Right ventricle myocardium superior (tissue), 1 donor: ENCODE data around the gene RCAN3. TPM values are rescaled to one million over a fixed set of nuclear protein-coding genes. Genes with fewer than 3 reads are reported as not detected.
"Not testable (repeated sequence)": the region's sequence is repeated elsewhere in the genome, so short reads cannot be mapped to it uniquely, and the experiment has no call there.

ENCODE experiments used
- ATAC-seq: fragments of 200-7000 bp; cut with Tn5 transposase; one replicate; pipeline ENCODE4 v1.9.1; 2020; ENCODE audit warnings: mild to moderate bottlenecking; ENCODE audit not compliant: poor library complexity
- DNase-seq: peaks from one replicate; pipeline ENCODE4 v3.0.0-alpha.2; 2020
- intact Hi-C: fragments of 100-400 bp; cut with DNase I; formaldehyde crosslinking; loops from one replicate; pipeline ENCODE4 v1.11.2; 2022
- total RNA-seq: library from RNA; stranded (reverse); fragmentation: NEBNext Ultra II Directional; extraction: Animal tissue kit (Norgen Biotek cat#: 25700); gene quantifications from one replicate; pipeline ENCODE4 v1.2.1, GENCODE V29; 2021
- donor health status: DM: no; HTN: yes; CAD: no; lungs with severe emphysema.

Gene RCAN3
- total RNA-seq, 1 donor from 2014 or later, result 6.5 TPM

GRCh38 chr1:24481843-24482610 is 20.6 kb upstream of the RCAN3 start:
- ATAC-seq, result no peak
- intact Hi-C loops, result no loop called here
- DNase-seq, result no peak

GRCh38 chr1:24483441-24483840 is 19.2 kb upstream of the RCAN3 start:
- no peak for ATAC-seq
- no peak for DNase-seq
- intact Hi-C loops, result no loop called here

- intact Hi-C loops, result no loop called here
- ATAC-seq (no peak), DNase-seq (no peak)
Measured at GRCh38 chr1:24484199-24484598, 18.4 kb upstream of the RCAN3 start.

GRCh38 chr1:24486331-24487065 is 16.1 kb upstream of the RCAN3 start:
- intact Hi-C loops, result no loop called here
- DNase-seq, result no peak
- ATAC-seq, result no peak

DNA sequence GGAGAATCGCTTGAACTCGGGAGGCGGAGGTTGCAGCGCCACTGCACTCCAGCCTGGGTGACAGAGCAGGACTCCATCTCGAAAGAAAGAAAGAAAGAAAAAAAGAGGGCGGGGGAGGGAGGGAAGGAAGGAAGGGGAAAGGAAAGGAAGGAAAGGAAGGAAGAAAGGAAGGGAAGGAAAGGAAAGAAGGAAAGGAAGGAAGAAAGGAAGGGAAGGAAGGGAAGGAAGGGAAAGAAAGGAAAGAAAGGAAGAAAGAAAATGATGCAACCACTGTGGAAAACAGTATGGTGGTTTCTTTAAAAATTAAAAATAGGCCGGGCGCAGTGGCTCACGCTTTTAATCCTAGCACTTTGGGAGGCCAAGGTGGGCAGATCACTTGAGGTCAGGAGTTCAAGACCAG is 15.2 kb upstream of the RCAN3 start:
- no peak for DNase-seq
- no peak for ATAC-seq
- intact Hi-C loops, result no loop called here

- ATAC-seq, DNase-seq, intact Hi-C loops: not testable (repeated sequence)
Measured at GRCh38 chr1:24488159-24488558, 14.5 kb upstream of the RCAN3 start.

DNA sequence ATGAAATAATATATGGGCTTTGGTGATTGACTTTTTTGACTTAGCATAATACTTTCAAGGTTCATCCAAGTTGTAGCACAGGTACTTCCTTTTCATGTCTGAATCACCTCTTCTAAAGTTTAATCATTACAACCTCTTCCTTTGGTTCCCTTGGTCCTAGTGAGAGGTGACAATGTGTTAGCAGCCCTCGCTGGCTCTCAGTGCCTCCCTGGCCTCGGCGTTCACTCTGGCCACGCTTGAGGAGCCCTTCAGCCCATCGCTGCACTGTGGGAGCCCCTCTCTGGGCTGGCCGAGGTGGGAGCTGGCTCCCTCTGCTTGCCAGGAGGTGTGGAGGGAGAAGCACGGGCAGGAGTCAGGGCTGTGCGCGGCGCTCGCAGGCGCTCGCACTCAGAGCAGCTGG is 13.0 kb upstream of the RCAN3 start:
- DNase-seq, result no peak
- intact Hi-C loops, result no loop called here
- no peak for ATAC-seq

- intact Hi-C loops, result no loop called here
- DNase-seq (no peak), ATAC-seq (no peak)
Measured at GRCh38 chr1:24490101-24490781, 12.4 kb upstream of the RCAN3 start.

- ATAC-seq, result no peak
- intact Hi-C loops, result no loop called here
Measured at GRCh38 chr1:24491577-24492360, 10.9 kb upstream of the RCAN3 start.

DNA sequence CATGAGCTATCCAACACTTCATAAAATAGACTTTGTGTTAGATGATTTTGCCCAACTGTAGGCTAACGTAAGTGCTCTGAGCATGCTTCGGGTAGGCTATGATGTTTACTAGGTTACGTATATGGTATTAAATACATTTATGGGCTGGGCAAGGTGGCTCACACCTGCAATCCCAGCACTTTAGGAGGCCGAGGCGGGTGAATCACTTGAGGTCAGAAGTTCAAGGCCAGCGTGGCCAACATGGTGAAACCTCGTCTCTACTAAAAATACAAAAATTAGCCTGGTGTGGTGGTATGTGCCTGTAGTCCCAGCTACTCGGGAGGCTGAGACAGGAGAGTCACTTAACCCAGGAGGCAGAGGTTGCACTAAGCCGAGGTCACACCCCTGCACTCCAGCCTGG is 9.7 kb upstream of the RCAN3 start:
- intact Hi-C loops, result not testable (repeated sequence)

More at GRCh38 chr1:24491577-24492360, 10.9 kb upstream of the RCAN3 start:
- no peak for DNase-seq

DNA sequence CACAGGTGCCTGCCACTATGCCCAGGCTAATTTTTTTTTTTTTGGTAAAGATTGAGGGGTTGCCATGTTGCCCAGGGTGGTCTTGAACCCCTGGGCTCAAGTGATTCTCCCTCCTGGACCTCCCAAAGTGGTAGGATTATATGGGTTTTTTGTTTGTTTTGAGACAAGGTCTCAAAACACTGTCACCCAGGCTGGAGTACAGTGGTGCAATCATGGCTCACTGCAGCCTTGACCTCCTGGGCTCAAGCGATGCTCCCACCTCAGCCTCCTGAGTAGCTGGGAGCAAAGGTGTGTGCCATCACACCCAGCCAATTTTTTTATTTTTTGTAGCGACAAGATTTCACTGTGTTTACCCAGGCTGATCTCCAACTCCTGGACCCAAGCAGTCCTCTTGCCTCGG is 8.9 kb upstream of the RCAN3 start:
- no peak for DNase-seq
- intact Hi-C loops, result no loop called here
- no peak for ATAC-seq

More for the DNA sequence above, 9.7 kb upstream of the RCAN3 start:
- ATAC-seq, DNase-seq: not testable (repeated sequence)

GRCh38 chr1:24498589-24498988 is 4.0 kb upstream of the RCAN3 start:
- intact Hi-C loops, result no loop called here
- no peak for ATAC-seq
- DNase-seq, result no peak

GRCh38 chr1:24500448-24501048 is 2.1 kb upstream of the RCAN3 start:
- no peak for DNase-seq
- no peak for ATAC-seq
- intact Hi-C loops, result loop anchor here (5.0 kb wide), 1 partner anchor 83 kb away; the partner anchor contains the start of gene NIPAL3

DNA sequence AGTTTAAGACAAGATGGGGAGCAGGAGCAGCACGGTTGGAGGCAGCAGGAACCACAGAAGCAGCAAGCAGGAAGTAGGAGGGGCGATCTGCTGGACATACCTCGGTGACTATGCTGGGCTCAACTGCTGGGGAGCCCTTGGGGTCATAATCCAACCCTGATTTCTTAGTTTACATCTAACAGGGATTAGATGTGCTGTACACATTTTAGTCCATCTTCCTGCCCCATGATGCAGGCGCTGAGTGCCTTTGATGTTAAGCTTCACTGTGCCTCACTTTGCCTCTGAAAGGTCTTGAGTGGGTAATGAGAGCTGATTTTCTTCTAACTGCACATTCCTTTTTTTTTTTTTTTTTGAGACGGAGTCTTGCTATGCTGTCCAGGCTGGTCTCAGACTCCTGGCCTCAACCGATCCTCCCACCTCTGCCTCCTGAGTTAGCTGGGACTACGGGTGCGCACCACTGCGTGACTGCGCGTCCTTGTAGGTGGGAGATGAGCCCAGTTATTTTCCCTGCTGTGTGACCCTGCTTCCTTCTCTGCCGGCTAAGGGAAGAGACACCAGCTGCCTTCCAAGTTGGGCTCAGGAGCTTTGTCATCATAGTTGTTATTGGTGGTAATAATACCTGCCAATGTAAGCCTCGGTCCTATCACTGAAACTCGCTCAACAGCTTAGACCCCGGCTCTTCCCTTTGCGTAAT is 1.1 kb upstream of the RCAN3 start:
- ATAC-seq (no peak), DNase-seq (no peak)
- intact Hi-C loops, result loop anchor here (5.0 kb wide), 1 partner anchor 84 kb away; the partner anchor contains the start of gene NIPAL3

DNA sequence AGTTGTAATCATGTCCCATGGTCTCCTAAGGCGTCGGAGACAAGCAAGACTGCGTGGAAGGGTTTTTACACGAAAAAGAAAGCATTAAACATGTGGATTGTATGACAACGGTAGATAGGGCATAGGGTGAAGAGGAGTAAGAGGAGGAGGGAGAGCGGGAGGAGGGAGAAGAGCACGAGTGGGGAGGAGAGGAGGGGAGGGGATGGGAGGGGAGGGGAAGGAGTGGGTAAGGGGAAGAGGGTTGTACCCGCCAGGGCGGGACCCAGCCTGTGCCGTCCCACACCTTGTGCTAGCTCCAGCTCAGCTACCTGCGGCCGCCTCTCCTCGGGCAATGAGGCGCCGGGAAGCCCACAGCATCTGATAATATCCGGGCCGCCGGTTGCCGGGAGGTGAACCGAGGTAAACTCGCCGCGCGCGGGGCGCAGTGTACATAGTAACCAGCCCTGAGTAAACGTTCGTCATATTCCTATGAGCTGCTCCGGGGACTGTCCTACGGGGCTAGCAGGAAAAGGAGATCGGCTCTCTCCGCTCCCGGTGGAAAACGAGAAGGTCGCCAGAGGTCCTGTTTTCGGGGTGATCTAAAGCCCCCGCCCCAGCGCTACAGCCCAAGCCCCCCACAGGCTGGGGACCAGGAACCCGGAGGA is 449 bp upstream of the RCAN3 start:
- peak; percentile 79 for ATAC-seq
- peak; percentile 78 for DNase-seq
- intact Hi-C loops, result loop anchor here (5.0 kb wide), 1 partner anchor 85 kb away; the partner anchor contains the start of gene NIPAL3

- no peak for DNase-seq
- ATAC-seq, result peak; percentile 3
Measured at GRCh38 chr1:24503059-24503751, 569 bp downstream of the RCAN3 start.

More at GRCh38 chr1:24503059-24503751, 569 bp downstream of the RCAN3 start:
- intact Hi-C loops, result loop anchor here (5.0 kb wide), 1 partner anchor 86 kb away; the partner anchor contains the start of gene NIPAL3
